NCI-H69 (cell line): ENCODE results near the gene GRIK2.

Source experiments
- DNase-seq: peaks from one replicate; lab custom pipeline; 2025; lab: John Stamatoyannopoulos, UW

Gene GRIK2

GRCh38 chr6:101454106-101454676 is 60.7 kb downstream of the GRIK2 start:
- peak; percentile 96 for DNase-seq

GRCh38 chr6:101458336-101458735 is 64.8 kb downstream of the GRIK2 start:
- peak; percentile 77 for DNase-seq

GRCh38 chr6:101458826-101459225 is 65.3 kb downstream of the GRIK2 start:
- DNase-seq: no peak

- no peak for DNase-seq
Measured at GRCh38 chr6:101462576-101462975, 69.1 kb downstream of the GRIK2 start.

GRCh38 chr6:101465863-101466262 is 72.4 kb downstream of the GRIK2 start:
- DNase-seq: no peak

- peak; percentile 93 for DNase-seq
Measured at GRCh38 chr6:101477436-101477835, 83.9 kb downstream of the GRIK2 start.

GRCh38 chr6:101478891-101479290 is 85.4 kb downstream of the GRIK2 start:
- no peak for DNase-seq

- DNase-seq: no peak
Measured at GRCh38 chr6:101482606-101483005, 89.1 kb downstream of the GRIK2 start.

GRCh38 chr6:101484781-101485180 is 91.3 kb downstream of the GRIK2 start:
- peak; percentile 21 for DNase-seq

GRCh38 chr6:101486124-101486523 is 92.6 kb downstream of the GRIK2 start:
- peak; percentile 32 for DNase-seq

GRCh38 chr6:101486726-101487125 is 93.2 kb downstream of the GRIK2 start:
- no peak for DNase-seq

- no peak for DNase-seq
Measured at GRCh38 chr6:101489456-101489855, 95.9 kb downstream of the GRIK2 start.

- no peak for DNase-seq
Measured at GRCh38 chr6:101490857-101491256, 97.3 kb downstream of the GRIK2 start.

GRCh38 chr6:101502818-101503217 is 109.3 kb downstream of the GRIK2 start:
- peak; percentile 25 for DNase-seq

GRCh38 chr6:101509536-101509935 is 116.0 kb downstream of the GRIK2 start:
- DNase-seq: no peak

- DNase-seq: peak; percentile 26
Measured at GRCh38 chr6:101513181-101513580, 119.7 kb downstream of the GRIK2 start.

GRCh38 chr6:101516578-101516977 is 123.1 kb downstream of the GRIK2 start:
- peak; percentile 75 for DNase-seq

- DNase-seq: no peak
Measured at GRCh38 chr6:101517632-101518031, 124.1 kb downstream of the GRIK2 start.

- peak; percentile 47 for DNase-seq
Measured at GRCh38 chr6:101522254-101522653, 128.7 kb downstream of the GRIK2 start.

- no peak for DNase-seq
Measured at GRCh38 chr6:101527467-101527866, 134.0 kb downstream of the GRIK2 start.

GRCh38 chr6:101528801-101529200 is 135.3 kb downstream of the GRIK2 start:
- DNase-seq: no peak

GRCh38 chr6:101531538-101531937 is 138.0 kb downstream of the GRIK2 start:
- no peak for DNase-seq

GRCh38 chr6:101534386-101534785 is 140.9 kb downstream of the GRIK2 start:
- DNase-seq: no peak

- peak; percentile 19 for DNase-seq
Measured at GRCh38 chr6:101534821-101535220, 141.3 kb downstream of the GRIK2 start.
